Psoas muscle (tissue), 8 donors: ENCODE data around the gene ENO2. TPM values are rescaled to one million over a fixed set of nuclear protein-coding genes. Genes with fewer than 3 reads are reported as not detected.

Experiments
- ATAC-seq, 4 donors: fragments of 200-7000 bp; cut with Tn5 transposase; one replicate each; pipeline ENCODE4 v1.9.1; 2020; ENCODE audit warnings: moderate library complexity in 3 of 4, mild to moderate bottlenecking in 2 of 4
- DNase-seq, 2 donors: peaks; one replicate each; pipeline ENCODE4 v3.0.0-alpha.2; 2020
- H3K27ac ChIP-seq: fragments of 200-600 bp; one replicate; pipeline ENCODE4 v1.8.0; 2022
- H3K27me3 ChIP-seq, 3 donors: fragments of 200-600 bp in 1 of 3; one replicate each; pipeline versions ENCODE4 v1.6.1 to v1.8.0; 2013 to 2022; ENCODE audit warnings: low read length in 2 of 3, mild to moderate bottlenecking in 2 of 3, moderate library complexity in 1 of 3; ENCODE audit not compliant: insufficient read depth in 3 of 3
- H3K36me3 ChIP-seq, 2 donors: fragments of 200-600 bp in 1 of 2; one replicate each; pipeline versions ENCODE4 v1.6.1 to v1.8.0; 2013 to 2022; ENCODE audit warnings: low read depth in 1 of 2, mild to moderate bottlenecking in 1 of 2, moderate library complexity in 1 of 2; ENCODE audit not compliant: insufficient read depth in 1 of 2
- H3K4me1 ChIP-seq: fragments of 200-600 bp; one replicate; pipeline ENCODE4 v1.8.0; 2022
- H3K4me3 ChIP-seq: fragments of 200-600 bp; one replicate; pipeline ENCODE4 v1.8.0; 2022; ENCODE audit warnings: mild to moderate bottlenecking
- H3K9me3 ChIP-seq: fragments of 200-600 bp; one replicate; pipeline ENCODE4 v1.8.0; 2022
- WGBS, 3 donors: extraction: QIAGEN DNeasy Blood & Tissue Kit; methylation state at CpG; one replicate each; pipeline versions ENCODE4 v1.1.6 to v1.1.7; 2013; 5-methylcytosine and 5-hydroxymethylcytosine counted together
- intact Hi-C, 2 donors: fragments of 100-400 bp; cut with DNase I; formaldehyde crosslinking; loops; one replicate each; pipeline versions ENCODE4 v1.11.0 to v1.14.2; 2022
- polyA plus RNA-seq, 3 donors: library from polyadenylated mRNA; stranded (reverse); fragments of 200-250 nt; gene quantifications; one replicate each; pipeline ENCODE4 v1.2.3, GENCODE V29; 2013
- total RNA-seq, 4 donors: library from RNA; stranded (reverse); fragmentation: NEBNext Ultra II Directional in 2 of 4; extraction: Animal tissue kit (Norgen Biotek cat#: 25700) in 2 of 4; gene quantifications; one replicate each; pipeline versions ENCODE4 v1.2.1 to v1.2.4, GENCODE V29; 2021 to 2023
- TF ChIP-seq, protein P1 (sequence below): fragments of 200-600 bp; IDR thresholded peaks from one replicate; pipeline ENCODE4 v1.8.0; 2022; ENCODE audit warnings: antibody characterized with exemption
- donor health status: healthy with polysubstance abuse.
- donor health status: DM: no; HTN: no; CAD: no; lungs with moderate emphysema.
- donor health status: Bipolar disorder and iron deficiency.
- donor health status: healthy.
- donor health status: DM: yes; HTN: yes; CAD: no.
- donor health status: DM: no; HTN: no; CAD: no.
- donor health status: DM: no; HTN: no; CAD: no.
- donor health status: DM: yes; HTN: yes; CAD: no.

ENO2 gene
- total and polyA plus RNA-seq, 7 donors = 1.4 to 4.6 (median 2.0) TPM

DNA sequence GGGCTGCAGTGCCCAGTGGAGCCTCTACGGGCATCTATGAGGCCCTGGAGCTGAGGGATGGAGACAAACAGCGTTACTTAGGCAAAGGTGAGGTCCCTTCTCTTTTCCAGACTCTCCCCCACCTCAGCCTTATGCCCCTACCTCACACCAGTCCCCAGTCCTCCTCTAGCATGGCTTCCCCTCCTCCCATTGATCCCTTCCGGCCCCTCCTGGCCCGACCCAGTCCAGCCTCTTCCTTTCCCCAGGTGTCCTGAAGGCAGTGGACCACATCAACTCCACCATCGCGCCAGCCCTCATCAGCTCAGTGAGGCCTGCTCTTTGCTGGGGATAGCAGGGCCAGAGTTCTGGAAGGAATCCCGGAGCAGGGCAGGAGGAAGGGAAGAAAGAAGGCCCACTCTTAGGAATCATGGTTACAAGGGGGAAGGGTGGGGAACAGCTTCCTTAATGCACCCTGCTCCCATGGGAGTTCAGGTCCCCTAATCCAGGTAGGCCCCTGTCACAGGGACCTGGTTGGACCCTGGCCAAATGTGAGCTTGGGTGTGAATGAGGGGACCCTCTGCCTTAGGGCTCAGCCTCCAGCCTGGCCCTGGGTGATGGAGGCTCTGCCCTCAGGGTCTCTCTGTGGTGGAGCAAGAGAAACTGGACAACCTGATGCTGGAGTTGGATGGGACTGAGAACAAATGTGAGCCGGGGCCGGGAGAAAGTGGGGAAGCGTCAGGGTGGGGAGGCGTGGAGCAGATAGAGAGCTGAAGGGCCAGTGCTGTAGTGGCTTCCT, 2.2 kb downstream of the ENO2 start:
- intact Hi-C loops = no loop called here
- H3K4me1 ChIP-seq = no peaks in the 10 kb centered on the region

DNA sequence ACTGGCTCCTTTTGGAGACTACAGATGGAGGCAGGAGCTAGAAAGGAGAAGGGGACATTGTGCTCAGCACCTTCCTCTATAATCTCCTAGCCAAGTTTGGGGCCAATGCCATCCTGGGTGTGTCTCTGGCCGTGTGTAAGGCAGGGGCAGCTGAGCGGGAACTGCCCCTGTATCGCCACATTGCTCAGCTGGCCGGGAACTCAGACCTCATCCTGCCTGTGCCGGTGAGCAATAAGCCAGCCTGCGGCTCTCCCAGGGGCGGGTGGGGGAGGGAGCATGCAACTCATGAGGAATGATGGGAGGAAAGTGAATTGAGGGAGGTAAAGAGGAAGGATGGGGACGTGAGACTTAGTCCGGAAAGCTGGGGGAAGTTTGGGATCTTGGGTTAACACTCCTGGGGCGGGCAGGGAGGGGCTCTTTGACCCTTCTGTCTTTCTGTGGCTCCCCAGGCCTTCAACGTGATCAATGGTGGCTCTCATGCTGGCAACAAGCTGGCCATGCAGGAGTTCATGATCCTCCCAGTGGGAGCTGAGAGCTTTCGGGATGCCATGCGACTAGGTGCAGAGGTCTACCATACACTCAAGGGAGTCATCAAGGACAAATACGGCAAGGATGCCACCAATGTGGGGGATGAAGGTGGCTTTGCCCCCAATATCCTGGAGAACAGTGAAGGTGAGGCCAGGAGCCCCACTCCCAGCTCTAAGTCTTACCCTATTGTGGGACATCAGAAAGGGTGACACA, 3.3 kb downstream of the ENO2 start:
- intact Hi-C loops = no loop called here
- peaks cover 0 to 19% (median 17%) of the 10 kb centered on the region in 3 donors for H3K27me3 ChIP-seq
- no peaks in the 10 kb centered on the region for H3K36me3 ChIP-seq
- no peak overlapping the region for H3K27ac ChIP-seq
- H3K4me3 ChIP-seq = no peak overlapping the region
- no peaks in the 10 kb centered on the region for H3K9me3 ChIP-seq
- H3K4me1 ChIP-seq = no peaks in the 10 kb centered on the region
- DNase-seq = no peak
- no peak for ATAC-seq
- TF ChIP-seq, protein P1, sequence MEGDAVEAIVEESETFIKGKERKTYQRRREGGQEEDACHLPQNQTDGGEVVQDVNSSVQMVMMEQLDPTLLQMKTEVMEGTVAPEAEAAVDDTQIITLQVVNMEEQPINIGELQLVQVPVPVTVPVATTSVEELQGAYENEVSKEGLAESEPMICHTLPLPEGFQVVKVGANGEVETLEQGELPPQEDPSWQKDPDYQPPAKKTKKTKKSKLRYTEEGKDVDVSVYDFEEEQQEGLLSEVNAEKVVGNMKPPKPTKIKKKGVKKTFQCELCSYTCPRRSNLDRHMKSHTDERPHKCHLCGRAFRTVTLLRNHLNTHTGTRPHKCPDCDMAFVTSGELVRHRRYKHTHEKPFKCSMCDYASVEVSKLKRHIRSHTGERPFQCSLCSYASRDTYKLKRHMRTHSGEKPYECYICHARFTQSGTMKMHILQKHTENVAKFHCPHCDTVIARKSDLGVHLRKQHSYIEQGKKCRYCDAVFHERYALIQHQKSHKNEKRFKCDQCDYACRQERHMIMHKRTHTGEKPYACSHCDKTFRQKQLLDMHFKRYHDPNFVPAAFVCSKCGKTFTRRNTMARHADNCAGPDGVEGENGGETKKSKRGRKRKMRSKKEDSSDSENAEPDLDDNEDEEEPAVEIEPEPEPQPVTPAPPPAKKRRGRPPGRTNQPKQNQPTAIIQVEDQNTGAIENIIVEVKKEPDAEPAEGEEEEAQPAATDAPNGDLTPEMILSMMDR = no peak
- WGBS, 3 donors = 76 to 80% (median 79%) methylated on average over 13 to 14 of the region's 14 CpGs

More for the DNA sequence above, 2.2 kb downstream of the ENO2 start:
- ATAC-seq = no peak
- no peak overlapping the region for H3K4me3 ChIP-seq
- DNase-seq = no peak
- no peak overlapping the region for H3K27ac ChIP-seq
- peaks cover 0 to 20% (median 17%) of the 10 kb centered on the region in 3 donors for H3K27me3 ChIP-seq
- TF ChIP-seq, protein P1 = no peak
- no peaks in the 10 kb centered on the region for H3K36me3 ChIP-seq
- WGBS, 3 donors = 87 to 91% (median 90%) methylated on average over 11 of the region's 11 CpGs
- no peaks in the 10 kb centered on the region for H3K9me3 ChIP-seq

DNA sequence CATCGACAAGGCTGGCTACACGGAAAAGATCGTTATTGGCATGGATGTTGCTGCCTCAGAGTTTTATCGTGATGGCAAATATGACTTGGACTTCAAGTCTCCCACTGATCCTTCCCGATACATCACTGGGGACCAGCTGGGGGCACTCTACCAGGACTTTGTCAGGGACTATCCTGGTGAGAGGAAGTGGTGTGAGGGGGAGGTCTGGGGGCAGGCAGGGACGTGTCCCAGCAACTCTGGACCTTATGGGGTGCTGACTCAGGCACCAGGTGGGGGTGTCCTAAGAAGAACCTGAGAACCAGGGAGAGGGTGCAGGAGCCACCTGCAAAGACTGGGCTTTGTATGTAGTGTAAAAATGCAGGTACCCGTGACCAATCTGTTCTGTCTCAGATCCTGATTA, 5.2 kb downstream of the ENO2 start:
- DNase-seq = no peak
- intact Hi-C loops = no loop called here
- TF ChIP-seq, protein P1 = no peak
- H3K4me1 ChIP-seq = peaks cover 8% of the 10 kb centered on the region
- H3K36me3 ChIP-seq = no peaks in the 10 kb centered on the region
- no peak overlapping the region for H3K4me3 ChIP-seq
- WGBS, 3 donors = 70 to 79% (median 78%) methylated on average over 7 of the region's 7 CpGs
- H3K9me3 ChIP-seq = no peaks in the 10 kb centered on the region
- no peak overlapping the region for H3K27ac ChIP-seq
- H3K27me3 ChIP-seq = peaks cover 0 to 16% (median 7%) of the 10 kb centered on the region in 3 donors
- no peak for ATAC-seq

DNA sequence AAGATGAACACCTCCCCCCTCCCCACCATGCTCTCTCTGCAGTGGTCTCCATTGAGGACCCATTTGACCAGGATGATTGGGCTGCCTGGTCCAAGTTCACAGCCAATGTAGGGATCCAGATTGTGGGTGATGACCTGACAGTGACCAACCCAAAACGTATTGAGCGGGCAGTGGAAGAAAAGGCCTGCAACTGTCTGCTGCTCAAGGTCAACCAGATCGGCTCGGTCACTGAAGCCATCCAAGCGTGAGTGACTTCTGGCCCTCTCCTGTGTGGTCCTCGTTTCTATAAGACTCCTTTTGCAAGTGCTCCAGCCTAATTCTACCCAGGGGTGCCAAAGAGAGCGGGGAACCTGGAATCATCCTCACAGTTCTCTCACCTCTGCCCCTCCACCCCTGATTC, 7.2 kb downstream of the ENO2 start:
- TF ChIP-seq, protein P1 = no peak
- H3K4me3 ChIP-seq = no peak overlapping the region
- H3K27ac ChIP-seq = no peak overlapping the region
- no peak for DNase-seq
- H3K4me1 ChIP-seq = peaks cover 25% of the 10 kb centered on the region
- no peak for ATAC-seq
- 80 to 85% (median 82%) methylated on average over 7 of the region's 7 CpGs for WGBS, 3 donors
- intact Hi-C loops = loop anchor here in 1 of 2 donors (5.0 kb wide), 1 partner anchor 41 kb away; no protein-coding TSS in a partner anchor
- H3K27me3 ChIP-seq = no peaks in the 10 kb centered on the region
- H3K9me3 ChIP-seq = no peaks in the 10 kb centered on the region
- no peaks in the 10 kb centered on the region for H3K36me3 ChIP-seq
